GM12875 (cell line): ENCODE measurements around the gene CHST6.
A peak's percentile ranks its signal among the peaks of the same experiment; 100 is the strongest.
"Not testable (repeated sequence)": the region's sequence is repeated elsewhere in the genome, so short reads cannot be mapped to it uniquely, and the experiment has no call there.

Experiments
- H3K4me3 ChIP-seq: one replicate; pipeline ENCODE4 v1.5.1; 2011; ENCODE audit warnings: low read depth, low read length, control low read depth
- TF ChIP-seq, protein P1 (sequence below): IDR thresholded peaks from 2 replicates; pipeline ENCODE4 v1.5.1; 2011; ENCODE audit warnings: low read depth, mild to moderate bottlenecking, control low read depth, inconsistent platforms, low read length, moderate library complexity, borderline replicate concordance; ENCODE audit not compliant: insufficient read depth

Gene CHST6

GRCh38 chr16:75502916-75503605, 7.8 kb upstream of the CHST6 start:
- TF ChIP-seq, protein P1, sequence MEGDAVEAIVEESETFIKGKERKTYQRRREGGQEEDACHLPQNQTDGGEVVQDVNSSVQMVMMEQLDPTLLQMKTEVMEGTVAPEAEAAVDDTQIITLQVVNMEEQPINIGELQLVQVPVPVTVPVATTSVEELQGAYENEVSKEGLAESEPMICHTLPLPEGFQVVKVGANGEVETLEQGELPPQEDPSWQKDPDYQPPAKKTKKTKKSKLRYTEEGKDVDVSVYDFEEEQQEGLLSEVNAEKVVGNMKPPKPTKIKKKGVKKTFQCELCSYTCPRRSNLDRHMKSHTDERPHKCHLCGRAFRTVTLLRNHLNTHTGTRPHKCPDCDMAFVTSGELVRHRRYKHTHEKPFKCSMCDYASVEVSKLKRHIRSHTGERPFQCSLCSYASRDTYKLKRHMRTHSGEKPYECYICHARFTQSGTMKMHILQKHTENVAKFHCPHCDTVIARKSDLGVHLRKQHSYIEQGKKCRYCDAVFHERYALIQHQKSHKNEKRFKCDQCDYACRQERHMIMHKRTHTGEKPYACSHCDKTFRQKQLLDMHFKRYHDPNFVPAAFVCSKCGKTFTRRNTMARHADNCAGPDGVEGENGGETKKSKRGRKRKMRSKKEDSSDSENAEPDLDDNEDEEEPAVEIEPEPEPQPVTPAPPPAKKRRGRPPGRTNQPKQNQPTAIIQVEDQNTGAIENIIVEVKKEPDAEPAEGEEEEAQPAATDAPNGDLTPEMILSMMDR: no peak
- no peak overlapping the region for H3K4me3 ChIP-seq

- not testable (repeated sequence) for H3K4me3 ChIP-seq
These were observed 6.6 kb upstream of the CHST6 start for GRCh38 chr16:75501820-75502219.

DNA sequence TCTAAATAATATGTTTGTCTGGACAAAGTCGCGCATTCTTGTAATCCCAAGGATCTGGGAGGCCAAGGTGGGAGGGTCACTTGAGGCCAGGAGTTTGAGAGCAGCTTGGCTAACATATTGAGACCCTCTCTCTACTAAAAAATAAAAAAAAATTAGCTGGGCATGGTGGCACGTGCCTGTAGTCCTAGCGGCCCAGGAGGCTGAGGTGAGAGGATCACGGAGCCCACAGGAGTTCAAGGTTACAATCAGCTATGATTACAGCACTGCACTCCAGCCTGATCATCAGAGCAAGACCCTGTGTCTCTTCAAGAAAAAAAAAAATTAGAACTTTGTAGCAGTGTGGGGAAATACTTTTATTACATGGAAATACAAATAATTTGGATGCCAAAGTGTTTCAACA, 6.1 kb upstream of the CHST6 start:
- TF ChIP-seq, protein P1: no peak
- no peak overlapping the region for H3K4me3 ChIP-seq

DNA sequence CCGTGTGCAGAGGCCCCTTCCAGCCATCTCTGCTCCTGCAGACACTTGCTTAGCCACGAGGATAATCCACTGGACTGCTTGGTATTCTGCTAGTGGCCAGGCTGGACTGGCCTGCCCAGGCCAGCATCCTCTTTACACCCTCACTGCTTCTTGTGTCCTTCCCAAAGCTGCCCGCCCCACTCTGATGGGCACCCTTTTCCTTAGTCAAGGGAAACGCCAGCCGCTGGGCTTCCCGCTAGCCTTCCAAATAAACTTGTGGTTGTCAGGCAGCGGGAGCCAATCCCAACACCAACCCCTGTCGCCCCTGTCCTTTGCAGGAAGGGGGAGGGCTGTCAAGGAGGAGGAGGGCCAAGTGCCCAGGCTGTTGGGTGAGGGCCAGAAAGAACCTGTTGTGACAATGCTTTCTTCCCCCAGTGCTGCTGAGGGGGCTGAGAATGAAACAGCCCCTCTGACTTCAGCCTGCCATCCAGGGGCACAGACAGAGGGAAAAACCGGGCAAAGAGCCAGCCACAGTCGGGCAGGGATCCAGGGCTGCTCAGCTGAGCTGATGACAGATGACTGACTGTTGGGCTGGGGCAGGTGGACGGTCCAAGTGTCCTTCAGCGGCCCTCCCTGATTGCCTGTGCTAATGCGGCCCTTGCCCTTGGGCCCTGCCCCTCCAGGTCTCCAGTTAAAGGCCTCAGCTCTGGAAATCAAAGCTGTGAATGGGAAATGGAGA, 3.5 kb upstream of the CHST6 start:
- H3K4me3 ChIP-seq: not testable (repeated sequence)

DNA sequence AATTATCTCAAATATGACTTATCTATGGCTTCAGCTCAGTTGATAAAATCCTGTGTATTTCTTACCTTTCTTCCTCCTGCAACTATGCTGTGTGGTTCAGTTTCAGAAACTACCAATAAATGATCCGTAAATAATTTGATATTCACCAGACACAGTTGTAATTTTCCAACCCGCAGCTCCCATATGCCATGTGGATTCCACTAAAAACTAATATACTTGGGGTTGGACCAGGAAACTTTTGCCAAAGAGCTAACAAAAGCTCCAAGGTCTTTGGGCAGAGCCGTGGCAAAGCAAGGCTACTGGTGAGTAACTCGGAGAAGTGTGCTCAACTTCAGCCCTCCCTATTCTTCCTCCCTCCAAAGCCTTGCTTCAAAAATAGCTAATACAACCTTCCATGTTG, 2.3 kb upstream of the CHST6 start:
- H3K4me3 ChIP-seq: no peak overlapping the region
- TF ChIP-seq, protein P1: no peak

- H3K4me3 ChIP-seq: no peak overlapping the region
- TF ChIP-seq, protein P1: no peak
These were observed 573 bp downstream of the CHST6 start for GRCh38 chr16:75494661-75495075.

DNA sequence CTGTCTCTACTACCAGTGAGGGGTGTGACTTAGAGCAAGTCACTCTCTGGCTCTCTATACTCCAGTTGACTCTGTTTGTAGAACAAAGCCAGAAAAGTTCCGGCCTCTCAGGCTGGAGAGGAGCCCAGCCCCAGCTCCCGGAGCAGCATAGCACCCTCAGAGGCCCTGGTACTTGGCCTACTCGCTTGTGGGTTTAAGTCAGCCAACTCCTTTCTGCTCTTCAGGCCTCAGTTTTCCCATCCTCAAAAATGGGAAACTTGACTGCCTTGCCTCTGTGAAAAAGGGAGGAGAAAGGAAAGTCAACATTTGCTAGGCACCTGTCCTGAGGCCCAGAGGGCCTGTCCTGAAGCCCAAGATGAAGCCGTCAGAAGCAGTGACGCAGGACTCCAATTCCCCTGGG, 1.1 kb downstream of the CHST6 start:
- TF ChIP-seq, protein P1: no peak
- H3K4me3 ChIP-seq: no peak overlapping the region

GRCh38 chr16:75491876-75492275, 3.4 kb downstream of the CHST6 start:
- TF ChIP-seq, protein P1: peak; percentile 41; the same call in 1 of the 2 replicates
- H3K4me3 ChIP-seq: no peak overlapping the region
